Endothelial cell of umbilical vein (primary cell): ENCODE data around the gene PNPLA3. TPM values are rescaled to one million over a fixed set of nuclear protein-coding genes. Genes with fewer than 3 reads are reported as not detected.

ENCODE experiments used
- BruUV-seq: library from RNA; stranded (reverse); fragments of 400-500 nt; replicated peaks from 2 replicates; lab custom pipeline; 2021; lab: Mats Ljungman, UMichigan
- CTCF ChIA-PET: fragments of 300-600, 350-600 bp; sonication (Branson Sonifier 250); formaldehyde crosslinking; loops from one replicate; lab custom pipeline; 2021; ENCODE audit warnings: antibody characterized with exemption, inconsistent platforms; lab: Charles Lee
- POLR2A ChIA-PET: fragments of 300-600, 350-600 bp; sonication (Branson Sonifier 250); formaldehyde crosslinking; loops from one replicate; lab custom pipeline; 2021; ENCODE audit warnings: antibody characterized with exemption, inconsistent platforms; lab: Charles Lee
- DNase-seq: peaks from one replicate; pipeline ENCODE4 v3.0.0-alpha.2; 2011; ENCODE audit warnings: low read depth, low spot score
- FAIRE-seq: peaks from 2 replicates; lab custom pipeline; 2011; peaks lifted over from hg19 to GRCh38; lab: Jason Lieb, UNC
- H2AFZ ChIP-seq: 2 replicates; pipeline ENCODE4 v1.6.0; 2012; ENCODE audit warnings: low read depth, low read length, control low read depth, inconsistent platforms
- H3K27ac ChIP-seq: 2 replicates; pipeline ENCODE4 v1.5.1; 2011; ENCODE audit warnings: low read depth, mild to moderate bottlenecking, control low read depth, low read length, moderate library complexity; ENCODE audit not compliant: insufficient read depth
- H3K27me3 ChIP-seq, 2 experiments: 2 replicates each; pipeline versions ENCODE4 v1.6.0 to v1.6.1; 2011; ENCODE audit warnings: low read length in 2 of 2, mixed read lengths in 1 of 2; ENCODE audit not compliant: control insufficient read depth in 2 of 2, insufficient read depth in 2 of 2
- H3K36me3 ChIP-seq, 2 experiments: 2 replicates in 1 of 2; 3 replicates in 1 of 2; pipeline ENCODE4 v1.5.1; 2011; ENCODE audit warnings: low read length in 2 of 2, mild to moderate bottlenecking in 1 of 2, moderate library complexity in 1 of 2; ENCODE audit not compliant: control insufficient read depth in 2 of 2, insufficient read depth in 2 of 2; ENCODE audit errors: extremely low read depth in 1 of 2
- H3K4me1 ChIP-seq: 3 replicates; pipeline ENCODE4 v1.5.1; 2011; ENCODE audit warnings: mild to moderate bottlenecking, low read length; ENCODE audit not compliant: control insufficient read depth, insufficient read depth; ENCODE audit errors: extremely low read depth
- H3K4me2 ChIP-seq: 2 replicates; pipeline ENCODE4 v1.6.1; 2011; ENCODE audit warnings: low read length, control low read depth, mixed read lengths; ENCODE audit not compliant: insufficient read depth
- H3K4me3 ChIP-seq, 3 experiments: fragments of 200-600 bp in 1 of 3; sonication (generic), shearing (Covaris generic) in 1 of 3; replicated peaks in 1 of 3; 2 replicates each; pipeline ENCODE4 v1.5.1; 2011 to 2016; ENCODE audit warnings: control low read depth in 3 of 3, low read length in 3 of 3, mild to moderate bottlenecking in 2 of 3, inconsistent platforms in 1 of 3, low read depth in 1 of 3, moderate library complexity in 1 of 3; ENCODE audit not compliant: insufficient read depth in 1 of 3
- H3K79me2 ChIP-seq: 2 replicates; pipeline ENCODE4 v1.6.0; 2012; ENCODE audit warnings: low read length, inconsistent platforms; ENCODE audit not compliant: control insufficient read depth, insufficient read depth
- H3K9ac ChIP-seq: replicated peaks from 2 replicates; pipeline ENCODE3; 2011; ENCODE audit warnings: low read length, control low read depth; ENCODE audit not compliant: insufficient read depth; ENCODE audit errors: extremely low read depth
- H3K9me1 ChIP-seq: replicated peaks from 3 replicates; pipeline ENCODE4 v1.6.0; 2011; ENCODE audit warnings: mild to moderate bottlenecking, low read length; ENCODE audit not compliant: control insufficient read depth, insufficient read depth; ENCODE audit errors: extremely low read depth
- H3K9me3 ChIP-seq: replicated peaks from 2 replicates; pipeline ENCODE4 v1.5.1; 2012; ENCODE audit warnings: low read length, inconsistent platforms; ENCODE audit not compliant: control insufficient read depth, insufficient read depth
- H4K20me1 ChIP-seq: replicated peaks from 2 replicates; pipeline ENCODE3; 2011; ENCODE audit warnings: mild to moderate bottlenecking, low read length; ENCODE audit not compliant: control insufficient read depth, insufficient read depth; ENCODE audit errors: extremely low read depth
- CTCF ChIP-seq, 2 donors: IDR thresholded peaks; 1 replicate in 1 of 2; 2 replicates in 1 of 2; pipeline ENCODE4 v1.5.1; 2011; ENCODE audit warnings: low read length in 2 of 2, mild to moderate bottlenecking in 2 of 2, moderate library complexity in 2 of 2, control low read depth in 1 of 2, inconsistent platforms in 1 of 2, low read depth in 1 of 2; ENCODE audit not compliant: insufficient read depth in 1 of 2; ENCODE audit errors: extremely low read depth in 1 of 2
- EZH2 ChIP-seq: IDR thresholded peaks from 2 replicates; pipeline ENCODE4 v1.6.1; 2012; ENCODE audit warnings: borderline replicate concordance, low read depth, mild to moderate bottlenecking, moderate library complexity, low read length, inconsistent platforms; ENCODE audit not compliant: severe bottlenecking
- FOS ChIP-seq: IDR thresholded peaks from 2 replicates; pipeline ENCODE4 v1.6.1; 2011; ENCODE audit warnings: mild to moderate bottlenecking, low read length, moderate library complexity, borderline replicate concordance; ENCODE audit not compliant: insufficient read depth
- GATA2 ChIP-seq: IDR thresholded peaks from 2 replicates; pipeline ENCODE4 v1.7.0; 2011; ENCODE audit warnings: low read depth, mild to moderate bottlenecking, moderate library complexity, mixed read lengths, low read length; ENCODE audit not compliant: insufficient read length, insufficient read depth
- JUN ChIP-seq: IDR thresholded peaks from 2 replicates; pipeline ENCODE4 v1.6.1; 2011; ENCODE audit warnings: borderline replicate concordance, low read depth; ENCODE audit not compliant: insufficient read length, insufficient read depth
- MAX ChIP-seq: IDR thresholded peaks from 2 replicates; pipeline ENCODE4 v1.6.1; 2011; ENCODE audit not compliant: insufficient read depth, insufficient read length
- MYC ChIP-seq: IDR thresholded peaks from one replicate; pipeline ENCODE4 v1.6.1; 2011; ENCODE audit warnings: mild to moderate bottlenecking, low read depth, low read length
- POLR2A ChIP-seq: IDR thresholded peaks from 2 replicates; pipeline ENCODE4 v1.6.1; 2012; ENCODE audit warnings: low read depth, mild to moderate bottlenecking, control low read depth, low read length
- POLR2AphosphoS5 ChIP-seq: IDR thresholded peaks from 2 replicates; pipeline ENCODE4 v1.6.1; 2012; ENCODE audit warnings: low read depth, mild to moderate bottlenecking, control low read depth, low read length, moderate library complexity; ENCODE audit not compliant: insufficient read depth
- dilution Hi-C: fragments of 300-500 bp; cut with MboI; formaldehyde crosslinking; loops from one replicate; pipeline ENCODE4 v1.15.0; 2019; ENCODE audit warnings: low sequenced_read_pairs; ENCODE audit not compliant: extremely low pct_ligation_motif_present
- intact Hi-C: fragments of 100-400 bp; cut with micrococcal nuclease; formaldehyde crosslinking; loops from one replicate; pipeline ENCODE4 v1.10.0; 2022
- polyA plus RNA-seq, 4 experiments: library from polyadenylated mRNA; depleted of rRNA in 3 of 4; stranded (reverse) in 3 of 4; unstranded in 1 of 4; fragments of >200 nt; gene quantifications; 2 replicates each; pipeline versions ENCODE4 v1.2.1 to v1.2.3, GENCODE V29; 2011 to 2012; ENCODE audit warnings: missing spikeins in 1 of 4
- total RNA-seq: library from RNA; stranded (reverse); gene quantifications from 2 replicates; pipeline ENCODE4 v1.2.3, GENCODE V29; 2021

The PNPLA3 gene
- total and polyA plus RNA-seq, 2 donors (not counting 3 experiments of a cell fraction or from before 2014, with no cell fraction given): 5.3 to 12.3 TPM

- Histone ChIP-seq H3K4me1 (peaks cover 6% of the 10 kb centered on the region), H3K4me2 (no peak overlapping the region), H4K20me1 (no peaks in the 10 kb centered on the region), H3K9me3 (no peaks in the 10 kb centered on the region), H3K9me1 (no peaks in the 10 kb centered on the region), H3K79me2 (no peaks in the 10 kb centered on the region), H3K9ac (no peak overlapping the region), H3K4me3 (no peak overlapping the region), H3K27ac (no peak overlapping the region), H2AFZ (no peak overlapping the region), H3K36me3 (peaks cover 0 to 4% of the 10 kb centered on the region in 2 experiments), H3K27me3 (no peaks in the 10 kb centered on the region)
- intact Hi-C loops: loop anchor here (10.0 kb wide), 1 partner anchor 756 kb away; no protein-coding TSS in a partner anchor
- ChIA-PET POLR2A (no interaction called here), CTCF (interaction anchor here (2.3 kb wide), 1 partner anchor 17 kb away, joined by 7 read pairs; no protein-coding TSS in a partner anchor)
- no TSS peak for BruUV-seq
- dilution Hi-C loops: no loop called here
- FAIRE-seq: no peak
- no peak for DNase-seq
- no peak for TF ChIP-seq CTCF (IDR thresholded peaks at IDR 0.05; ENCODE audit: extremely low read depth in 1 of 2, insufficient read depth in 1 of 2, low read depth in 1 of 2, low read length in 2 of 2)
- TF ChIP-seq EZH2: no peak
- TF ChIP-seq FOS: no peak
- no peak for TF ChIP-seq POLR2AphosphoS5
Observed at GRCh38 chr22:43928468-43928867, 4.9 kb downstream of the PNPLA3 start.

- Histone ChIP-seq H3K36me3 (peaks cover 0 to 4% of the 10 kb centered on the region in 2 experiments), H3K9me1 (no peaks in the 10 kb centered on the region), H3K27me3 (no peaks in the 10 kb centered on the region), H3K9ac (no peak overlapping the region), H3K9me3 (no peaks in the 10 kb centered on the region), H3K27ac (no peak overlapping the region), H3K4me1 (peaks cover 6% of the 10 kb centered on the region), H2AFZ (no peak overlapping the region), H3K4me2 (no peak overlapping the region), H3K79me2 (no peaks in the 10 kb centered on the region), H3K4me3 (no peak overlapping the region), H4K20me1 (no peaks in the 10 kb centered on the region)
- CTCF ChIA-PET: interaction anchor here (2.3 kb wide), 1 partner anchor 17 kb away, joined by 7 read pairs; no protein-coding TSS in a partner anchor
- intact Hi-C loops (loop anchor here (10.0 kb wide), 1 partner anchor 756 kb away; no protein-coding TSS in a partner anchor), dilution Hi-C loops (no loop called here)
- TF ChIP-seq JUN (no peak), POLR2A (no peak), POLR2AphosphoS5 (no peak), CTCF (IDR thresholded peaks at IDR 0.05; ENCODE audit: extremely low read depth in 1 of 2, insufficient read depth in 1 of 2, low read depth in 1 of 2, low read length in 2 of 2) (no peak), EZH2 (no peak), MYC (no peak), GATA2 (no peak), FOS (no peak), MAX (no peak)
- no TSS peak for BruUV-seq
- POLR2A ChIA-PET: no interaction called here
- FAIRE-seq: no peak
- DNase-seq: no peak
Observed at GRCh38 chr22:43928908-43929307, 5.3 kb downstream of the PNPLA3 start.
